ENCODE measurements around the gene ING5.

GRCh38 chr2:241734208-241734466, 32.3 kb downstream of the ING5 start:
- TF ChIP-seq CTCF (IDR thresholded peaks at IDR 0.05), result peak in 1 of 3 donors; percentile 3
- no peak for TF ChIP-seq POLR2A (IDR thresholded peaks at IDR 0.05)
- no peak for TF ChIP-seq EP300 (IDR thresholded peaks at IDR 0.05)
